ENCODE data around the gene CHL1.
A peak's percentile ranks its signal among the peaks of the same experiment; 100 is the strongest.

Gene CHL1, protein sequence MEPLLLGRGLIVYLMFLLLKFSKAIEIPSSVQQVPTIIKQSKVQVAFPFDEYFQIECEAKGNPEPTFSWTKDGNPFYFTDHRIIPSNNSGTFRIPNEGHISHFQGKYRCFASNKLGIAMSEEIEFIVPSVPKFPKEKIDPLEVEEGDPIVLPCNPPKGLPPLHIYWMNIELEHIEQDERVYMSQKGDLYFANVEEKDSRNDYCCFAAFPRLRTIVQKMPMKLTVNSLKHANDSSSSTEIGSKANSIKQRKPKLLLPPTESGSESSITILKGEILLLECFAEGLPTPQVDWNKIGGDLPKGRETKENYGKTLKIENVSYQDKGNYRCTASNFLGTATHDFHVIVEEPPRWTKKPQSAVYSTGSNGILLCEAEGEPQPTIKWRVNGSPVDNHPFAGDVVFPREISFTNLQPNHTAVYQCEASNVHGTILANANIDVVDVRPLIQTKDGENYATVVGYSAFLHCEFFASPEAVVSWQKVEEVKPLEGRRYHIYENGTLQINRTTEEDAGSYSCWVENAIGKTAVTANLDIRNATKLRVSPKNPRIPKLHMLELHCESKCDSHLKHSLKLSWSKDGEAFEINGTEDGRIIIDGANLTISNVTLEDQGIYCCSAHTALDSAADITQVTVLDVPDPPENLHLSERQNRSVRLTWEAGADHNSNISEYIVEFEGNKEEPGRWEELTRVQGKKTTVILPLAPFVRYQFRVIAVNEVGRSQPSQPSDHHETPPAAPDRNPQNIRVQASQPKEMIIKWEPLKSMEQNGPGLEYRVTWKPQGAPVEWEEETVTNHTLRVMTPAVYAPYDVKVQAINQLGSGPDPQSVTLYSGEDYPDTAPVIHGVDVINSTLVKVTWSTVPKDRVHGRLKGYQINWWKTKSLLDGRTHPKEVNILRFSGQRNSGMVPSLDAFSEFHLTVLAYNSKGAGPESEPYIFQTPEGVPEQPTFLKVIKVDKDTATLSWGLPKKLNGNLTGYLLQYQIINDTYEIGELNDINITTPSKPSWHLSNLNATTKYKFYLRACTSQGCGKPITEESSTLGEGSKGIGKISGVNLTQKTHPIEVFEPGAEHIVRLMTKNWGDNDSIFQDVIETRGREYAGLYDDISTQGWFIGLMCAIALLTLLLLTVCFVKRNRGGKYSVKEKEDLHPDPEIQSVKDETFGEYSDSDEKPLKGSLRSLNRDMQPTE (N-terminal part only)

DNA sequence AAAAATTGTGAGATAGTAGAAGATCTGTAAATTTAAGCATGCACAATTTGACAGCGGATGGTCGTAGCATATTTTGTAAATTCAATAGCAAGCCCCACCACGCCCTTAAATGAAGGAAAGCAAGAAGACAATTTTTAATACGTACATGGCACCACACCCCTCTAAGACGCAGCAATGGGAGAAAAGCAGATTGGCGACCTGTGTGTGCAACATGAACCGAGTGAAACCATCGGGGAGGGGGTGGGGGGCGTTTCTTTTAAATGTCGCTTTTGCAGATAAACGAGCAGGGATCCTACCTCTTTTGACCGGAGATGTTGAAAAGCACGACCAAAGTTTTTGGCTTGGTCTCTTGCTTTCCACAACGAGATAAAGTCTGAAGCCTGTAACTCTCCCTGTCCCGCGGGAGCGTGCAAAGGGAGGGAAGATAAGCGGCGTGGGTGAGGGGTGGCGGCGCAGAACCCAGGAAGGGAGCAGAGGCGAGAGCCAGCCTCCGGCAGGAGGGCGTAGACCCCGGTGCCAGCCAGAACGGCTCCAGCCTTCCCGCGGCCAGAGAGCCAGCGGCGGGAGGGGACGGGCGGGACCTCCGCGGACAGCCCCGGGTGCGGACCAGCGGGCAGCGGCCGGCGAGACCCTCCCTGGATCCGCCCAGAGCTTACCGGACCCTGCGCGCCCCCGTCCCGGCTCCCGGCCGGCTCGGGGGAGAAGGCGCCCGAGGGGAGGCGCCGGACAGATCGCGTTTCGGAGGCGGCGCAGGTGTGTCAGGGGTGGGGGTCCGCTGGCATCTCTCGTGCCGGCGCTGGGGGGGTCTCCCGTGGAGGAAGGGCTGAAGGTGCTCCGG lies at the start of gene CHL1:
Gene CHL1, plus strand, starts transcription at position 453 of the 838 bp plus-strand sequence. CDS start 123,014 bp downstream, outside the sequence.
- H3K4me3 ChIP-seq (ENCODE audit: low read depth, low read length) = no peak within 1 kb of the TSS

DNA sequence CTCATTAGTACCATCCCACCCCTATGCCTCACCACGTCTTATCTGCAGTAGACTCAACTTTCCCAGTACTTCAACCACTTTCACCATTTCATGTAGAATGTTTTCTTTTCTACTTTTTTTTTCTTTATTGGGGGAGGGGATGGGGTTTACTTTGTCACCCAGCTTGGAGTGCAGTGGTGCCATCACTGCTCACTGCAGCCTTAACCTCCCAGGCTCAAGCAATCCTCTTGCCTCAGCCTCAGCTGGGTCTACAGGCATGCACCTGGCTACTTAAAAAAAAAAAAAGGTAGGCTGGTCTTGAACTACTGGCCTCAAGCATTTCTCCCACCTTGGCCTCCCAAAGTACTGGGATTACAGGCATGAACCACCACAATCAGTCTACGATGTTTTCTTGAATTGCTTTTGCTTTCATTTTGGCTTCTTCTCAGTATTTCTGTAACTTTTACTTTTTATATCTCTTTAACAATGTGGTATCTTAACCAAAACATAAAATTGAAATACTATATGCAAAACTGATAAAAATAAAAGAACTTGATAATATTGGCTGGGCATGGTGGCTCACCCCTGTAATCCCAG lies 44.9 kb upstream of the CHL1 start:
- H3K4me3 ChIP-seq (ENCODE audit: low read depth, low read length) = no peak overlapping the region
- no peak for DNase-seq (ENCODE audit: low read depth)
- no peak for TF ChIP-seq MYC (IDR thresholded peaks at IDR 0.05; ENCODE audit: low read depth, low read length)
- TF ChIP-seq, protein P1, sequence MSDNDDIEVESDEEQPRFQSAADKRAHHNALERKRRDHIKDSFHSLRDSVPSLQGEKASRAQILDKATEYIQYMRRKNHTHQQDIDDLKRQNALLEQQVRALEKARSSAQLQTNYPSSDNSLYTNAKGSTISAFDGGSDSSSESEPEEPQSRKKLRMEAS (IDR thresholded peaks at IDR 0.05; ENCODE audit: low read depth, low read length) = no peak
- no peak for TF ChIP-seq POLR2A (IDR thresholded peaks at IDR 0.05; ENCODE audit: extremely low read depth, insufficient read length)
- TF ChIP-seq, protein P2, sequence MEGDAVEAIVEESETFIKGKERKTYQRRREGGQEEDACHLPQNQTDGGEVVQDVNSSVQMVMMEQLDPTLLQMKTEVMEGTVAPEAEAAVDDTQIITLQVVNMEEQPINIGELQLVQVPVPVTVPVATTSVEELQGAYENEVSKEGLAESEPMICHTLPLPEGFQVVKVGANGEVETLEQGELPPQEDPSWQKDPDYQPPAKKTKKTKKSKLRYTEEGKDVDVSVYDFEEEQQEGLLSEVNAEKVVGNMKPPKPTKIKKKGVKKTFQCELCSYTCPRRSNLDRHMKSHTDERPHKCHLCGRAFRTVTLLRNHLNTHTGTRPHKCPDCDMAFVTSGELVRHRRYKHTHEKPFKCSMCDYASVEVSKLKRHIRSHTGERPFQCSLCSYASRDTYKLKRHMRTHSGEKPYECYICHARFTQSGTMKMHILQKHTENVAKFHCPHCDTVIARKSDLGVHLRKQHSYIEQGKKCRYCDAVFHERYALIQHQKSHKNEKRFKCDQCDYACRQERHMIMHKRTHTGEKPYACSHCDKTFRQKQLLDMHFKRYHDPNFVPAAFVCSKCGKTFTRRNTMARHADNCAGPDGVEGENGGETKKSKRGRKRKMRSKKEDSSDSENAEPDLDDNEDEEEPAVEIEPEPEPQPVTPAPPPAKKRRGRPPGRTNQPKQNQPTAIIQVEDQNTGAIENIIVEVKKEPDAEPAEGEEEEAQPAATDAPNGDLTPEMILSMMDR (IDR thresholded peaks at IDR 0.05; ENCODE audit: low read depth, low read length) = no peak

More for the DNA sequence above, at the start of gene CHL1:
- no peak for TF ChIP-seq POLR2A (IDR thresholded peaks at IDR 0.05; ENCODE audit: extremely low read depth, insufficient read length)
- TF ChIP-seq, protein P1 (IDR thresholded peaks at IDR 0.05; ENCODE audit: low read depth, low read length) = no peak
- TF ChIP-seq, protein P2 (IDR thresholded peaks at IDR 0.05; ENCODE audit: low read depth, low read length) = no peak
- no peak for TF ChIP-seq MYC (IDR thresholded peaks at IDR 0.05; ENCODE audit: low read depth, low read length)
- DNase-seq (ENCODE audit: low read depth) = no peak

DNA sequence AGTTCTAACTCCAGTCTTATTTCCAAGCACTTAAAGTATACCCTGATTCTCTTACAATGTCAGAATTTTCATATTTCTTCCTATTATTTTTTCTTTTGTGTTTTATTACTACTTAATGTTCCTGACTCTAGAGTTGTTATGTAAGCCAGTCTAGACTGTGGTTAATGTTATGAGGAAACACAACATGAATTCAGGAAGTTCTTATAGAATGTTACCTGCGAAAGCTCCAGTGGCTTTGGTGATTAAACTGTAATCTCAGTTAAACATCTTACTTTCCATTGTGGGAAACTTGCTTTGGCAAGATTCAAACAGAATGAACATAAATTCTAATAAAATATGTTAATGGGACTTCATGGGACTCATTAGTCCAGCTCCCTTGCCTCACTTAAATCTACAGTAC lies 36.6 kb upstream of the CHL1 start:
- DNase-seq (ENCODE audit: low read depth) = peak; percentile 5
- TF ChIP-seq MYC (IDR thresholded peaks at IDR 0.05; ENCODE audit: low read depth, low read length) = no peak

DNA sequence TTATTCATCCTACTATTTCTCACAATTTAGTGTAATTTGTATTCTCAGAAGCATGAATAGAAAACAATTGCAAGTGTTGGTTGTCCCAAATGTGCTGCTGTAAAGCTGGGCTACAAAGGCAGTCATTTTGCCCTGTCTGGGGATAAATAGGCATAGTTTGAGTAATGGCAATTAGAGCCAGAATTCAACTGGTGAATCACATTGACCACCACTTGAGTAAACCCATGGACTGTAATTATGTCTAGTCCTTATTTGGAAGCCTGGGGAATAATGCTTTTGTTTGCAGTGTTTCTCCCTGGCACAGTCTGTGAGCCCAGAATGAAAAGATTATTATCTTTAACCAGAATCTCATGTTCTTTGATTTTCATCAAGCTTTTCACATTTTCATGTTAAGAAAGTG lies 30.5 kb upstream of the CHL1 start:
- no peak for DNase-seq (ENCODE audit: low read depth)

More for the DNA sequence above, 36.6 kb upstream of the CHL1 start:
- H3K4me3 ChIP-seq (ENCODE audit: low read depth, low read length) = no peak overlapping the region

DNA sequence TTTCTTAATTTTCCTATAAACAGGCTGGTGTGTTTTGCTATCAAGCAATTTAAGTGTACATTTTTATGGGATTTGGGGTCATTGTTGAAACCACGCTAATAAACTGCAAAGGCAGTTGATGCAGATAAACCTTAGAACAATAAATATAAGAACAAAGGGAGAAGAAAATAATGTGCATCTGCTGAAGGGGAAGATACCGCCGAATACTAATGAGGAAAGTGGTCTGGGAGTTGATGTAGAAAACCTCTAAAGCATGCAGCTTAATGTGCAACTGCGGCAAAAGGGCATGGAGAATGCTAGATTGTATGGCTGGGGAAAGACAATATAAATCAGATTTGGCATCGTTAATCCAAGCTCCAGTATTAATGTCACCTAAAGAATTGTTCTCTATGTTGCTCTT lies 29.8 kb upstream of the CHL1 start:
- H3K4me3 ChIP-seq (ENCODE audit: low read depth, low read length) = no peak overlapping the region
- TF ChIP-seq MYC (IDR thresholded peaks at IDR 0.05; ENCODE audit: low read depth, low read length) = no peak
- TF ChIP-seq, protein P1 (IDR thresholded peaks at IDR 0.05; ENCODE audit: low read depth, low read length) = no peak
- no peak for TF ChIP-seq POLR2A (IDR thresholded peaks at IDR 0.05; ENCODE audit: extremely low read depth, insufficient read length)
- TF ChIP-seq, protein P2 (IDR thresholded peaks at IDR 0.05; ENCODE audit: low read depth, low read length) = no peak
- no peak for DNase-seq (ENCODE audit: low read depth)

More for the DNA sequence above, 30.5 kb upstream of the CHL1 start:
- H3K4me3 ChIP-seq (ENCODE audit: low read depth, low read length) = no peak overlapping the region
- TF ChIP-seq, protein P1 (IDR thresholded peaks at IDR 0.05; ENCODE audit: low read depth, low read length) = no peak
- TF ChIP-seq POLR2A (IDR thresholded peaks at IDR 0.05; ENCODE audit: extremely low read depth, insufficient read length) (no peak), MYC (IDR thresholded peaks at IDR 0.05; ENCODE audit: low read depth, low read length) (no peak)
- TF ChIP-seq, protein P2 (IDR thresholded peaks at IDR 0.05; ENCODE audit: low read depth, low read length) = no peak

Measured in NB4 (cell line).